Right lobe of liver (tissue), 6 donors: ENCODE measurements around the gene CDH23. TPM values are rescaled to one million over a fixed set of nuclear protein-coding genes. Genes with fewer than 3 reads are reported as not detected.

ENCODE experiments used
- ATAC-seq, 4 donors: fragments of 200-7000 bp; cut with Tn5 transposase; one replicate each; pipeline ENCODE4 v1.9.1; 2020; ENCODE audit warnings: mild to moderate bottlenecking in 4 of 4, moderate library complexity in 4 of 4
- DNase-seq, 3 donors: peaks; one replicate each; pipeline ENCODE4 v3.0.0-alpha.2; 2020
- H3K27ac ChIP-seq, 3 donors: fragments of 200-600 bp; one replicate each; pipeline ENCODE4 v1.8.0; 2022
- H3K27me3 ChIP-seq, 2 donors: fragments of 200-600 bp; one replicate each; pipeline ENCODE4 v1.8.0; 2022
- H3K36me3 ChIP-seq, 4 donors: fragments of 200-600 bp; sonication (generic) in 1 of 4; one replicate each; pipeline versions ENCODE4 v1.5.1 to v1.8.0; 2017 to 2022; ENCODE audit warnings: control low read depth in 1 of 4
- H3K4me1 ChIP-seq, 4 donors: fragments of 200-600 bp; sonication (generic) in 1 of 4; one replicate each; pipeline versions ENCODE4 v1.5.1 to v1.8.0; 2017 to 2022; ENCODE audit warnings: control low read depth in 1 of 4
- H3K4me3 ChIP-seq, 3 donors: fragments of 200-600 bp; one replicate each; pipeline ENCODE4 v1.8.0; 2022
- H3K9me3 ChIP-seq, 4 donors: fragments of 200-600 bp; sonication (generic) in 1 of 4; one replicate each; pipeline versions ENCODE4 v1.5.1 to v1.8.0; 2017 to 2022; ENCODE audit warnings: control low read depth in 1 of 4
- POLR2A ChIP-seq: fragments of 450-650 bp; IDR thresholded peaks from one replicate; pipeline ENCODE4 v1.6.1; 2017; ENCODE audit warnings: antibody characterized with exemption, mild to moderate bottlenecking
- WGBS: methylation state at CpG from one replicate; pipeline ENCODE4 v1.1.6; 2018; ENCODE audit warnings: low coverage, low lambda C conversion rate; ENCODE audit not compliant: insufficient coverage; ENCODE audit errors: missing lambda C conversion rate; 5-methylcytosine and 5-hydroxymethylcytosine counted together
- intact Hi-C, 2 donors: fragments of 100-400 bp; cut with DNase I; formaldehyde crosslinking; loops; one replicate each; pipeline versions ENCODE4 v1.11.2 to v1.14.1; 2022
- total RNA-seq, 6 experiments: library from RNA; depleted of rRNA in 2 of 6; stranded (reverse); fragments of >200 nt in 2 of 6; fragmentation: NEBNext Ultra II Directional in 3 of 6; extraction: Animal tissue kit (Norgen Biotek cat#: 25700) in 3 of 6; gene quantifications; one replicate each; pipeline versions ENCODE4 v1.1.0 to v1.2.4, GENCODE V29; 2016 to 2023
- TF ChIP-seq, protein P1 (sequence below), 4 donors: fragments of 200-600 bp in 3 of 4; fragments of 450-650 bp in 1 of 4; IDR thresholded peaks; one replicate each; pipeline versions ENCODE4 v1.5.1 to v1.8.0; 2016 to 2022; ENCODE audit warnings: antibody characterized with exemption in 4 of 4, mild to moderate bottlenecking in 2 of 4
- donor health status: DM: no; HTN: yes; CAD: no.
- donor health status: DM: no; HTN: no; CAD: no.
- donor health status: DM: no; HTN: no; CAD: no.
- donor health status: DM: no; HTN: yes; CAD: no.
- donor health status: DM: no; HTN: yes; CAD: no.

The CDH23 gene
- total RNA-seq, 6 experiments from 2014 or later: 3.3 to 19.7 (median 6.3) TPM

DNA sequence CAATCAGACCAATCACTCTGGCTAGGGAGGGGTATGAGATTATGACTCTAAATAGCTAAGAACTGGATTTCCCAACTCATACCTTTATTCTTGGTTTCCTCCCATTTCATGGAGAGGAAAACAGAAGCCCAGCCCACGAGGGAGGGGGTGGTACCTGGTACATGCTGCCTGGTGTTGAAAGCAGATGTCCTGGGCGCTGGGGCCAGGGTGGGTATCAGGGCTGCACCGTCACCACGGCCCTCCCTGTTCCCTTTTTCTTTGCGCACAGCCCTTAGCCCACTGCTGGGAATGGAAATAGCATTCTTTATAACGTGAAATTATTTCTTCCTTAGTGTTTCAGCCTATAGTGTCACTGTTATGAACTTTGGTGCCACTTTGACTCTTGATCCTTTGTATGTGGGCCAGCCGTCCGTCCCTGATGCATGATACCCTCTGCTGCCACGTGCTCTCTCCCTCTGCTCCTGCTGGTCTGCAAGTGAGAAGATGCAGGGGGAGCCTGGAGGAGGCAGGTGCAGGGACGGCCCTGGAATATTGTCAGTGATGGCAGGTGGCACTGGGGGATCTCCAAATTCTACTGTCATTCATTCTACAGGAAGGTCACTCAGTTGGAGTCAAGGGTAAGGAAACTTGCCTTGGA is 158.5 kb downstream of the CDH23 start:
- TF ChIP-seq, protein P1, sequence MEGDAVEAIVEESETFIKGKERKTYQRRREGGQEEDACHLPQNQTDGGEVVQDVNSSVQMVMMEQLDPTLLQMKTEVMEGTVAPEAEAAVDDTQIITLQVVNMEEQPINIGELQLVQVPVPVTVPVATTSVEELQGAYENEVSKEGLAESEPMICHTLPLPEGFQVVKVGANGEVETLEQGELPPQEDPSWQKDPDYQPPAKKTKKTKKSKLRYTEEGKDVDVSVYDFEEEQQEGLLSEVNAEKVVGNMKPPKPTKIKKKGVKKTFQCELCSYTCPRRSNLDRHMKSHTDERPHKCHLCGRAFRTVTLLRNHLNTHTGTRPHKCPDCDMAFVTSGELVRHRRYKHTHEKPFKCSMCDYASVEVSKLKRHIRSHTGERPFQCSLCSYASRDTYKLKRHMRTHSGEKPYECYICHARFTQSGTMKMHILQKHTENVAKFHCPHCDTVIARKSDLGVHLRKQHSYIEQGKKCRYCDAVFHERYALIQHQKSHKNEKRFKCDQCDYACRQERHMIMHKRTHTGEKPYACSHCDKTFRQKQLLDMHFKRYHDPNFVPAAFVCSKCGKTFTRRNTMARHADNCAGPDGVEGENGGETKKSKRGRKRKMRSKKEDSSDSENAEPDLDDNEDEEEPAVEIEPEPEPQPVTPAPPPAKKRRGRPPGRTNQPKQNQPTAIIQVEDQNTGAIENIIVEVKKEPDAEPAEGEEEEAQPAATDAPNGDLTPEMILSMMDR (IDR thresholded peaks at IDR 0.05): no peak
- TF ChIP-seq POLR2A: no peak
- WGBS: 57% methylated on average over 9 of the region's 10 CpGs
- intact Hi-C loops: no loop called here
- ATAC-seq (peak in 1 of 4 donors; percentile 38), DNase-seq (no peak)
- Histone ChIP-seq H3K36me3 (no peaks in the 10 kb centered on the region), H3K27me3 (no peaks in the 10 kb centered on the region), H3K4me3 (no peak overlapping the region), H3K27ac (no peak overlapping the region), H3K9me3 (no peaks in the 10 kb centered on the region), H3K4me1 (no peaks in the 10 kb centered on the region)

DNA sequence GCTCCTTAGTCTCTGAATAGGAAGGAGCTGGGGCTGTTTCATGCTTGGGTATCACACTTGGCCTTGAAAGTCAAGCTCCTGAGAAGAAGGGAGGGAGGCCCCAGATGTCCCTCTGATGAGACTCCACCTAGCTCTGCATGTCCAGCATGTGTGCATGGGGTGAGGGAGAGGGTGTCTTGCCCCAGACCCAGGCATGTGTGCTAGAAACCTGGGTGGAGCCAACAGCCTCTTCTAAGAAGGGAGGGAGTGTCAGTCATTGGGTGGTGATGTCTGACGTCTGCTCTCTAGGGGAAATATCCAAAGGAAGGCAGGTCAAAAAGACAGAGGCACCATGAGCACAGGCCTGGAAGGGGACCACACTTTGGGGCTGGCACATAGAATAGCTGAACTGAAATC is 159.0 kb downstream of the CDH23 start:
- Histone ChIP-seq H3K27ac (no peak overlapping the region), H3K4me3 (no peak overlapping the region), H3K36me3 (no peaks in the 10 kb centered on the region), H3K9me3 (no peaks in the 10 kb centered on the region), H3K4me1 (no peaks in the 10 kb centered on the region), H3K27me3 (no peaks in the 10 kb centered on the region)
- DNase-seq (no peak), ATAC-seq (no peak)
- no CpG with 5 or more reads among the region's 1 CpG for WGBS
- TF ChIP-seq, protein P1 (IDR thresholded peaks at IDR 0.05): no peak
- no peak for TF ChIP-seq POLR2A
- intact Hi-C loops: no loop called here

DNA sequence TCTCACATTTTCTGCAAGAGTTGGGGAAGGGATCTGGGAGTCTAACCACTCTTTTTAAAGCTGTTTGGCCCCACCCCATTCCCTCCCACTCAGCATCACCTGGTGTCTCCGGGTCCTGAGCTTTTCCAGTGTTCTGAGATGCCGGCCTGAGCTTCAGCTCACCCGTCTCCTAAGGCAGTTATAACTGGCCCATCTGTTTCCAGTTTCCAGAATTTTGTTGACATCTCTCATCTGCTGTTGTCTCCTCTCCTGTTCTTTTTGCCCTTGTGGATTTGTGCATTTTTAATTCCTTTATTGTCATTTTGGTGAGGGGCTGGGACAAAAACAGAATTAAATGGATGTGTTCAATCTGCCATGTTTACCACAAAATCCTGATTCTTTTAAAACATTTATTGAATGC is 162.3 kb downstream of the CDH23 start:
- intact Hi-C loops: no loop called here

DNA sequence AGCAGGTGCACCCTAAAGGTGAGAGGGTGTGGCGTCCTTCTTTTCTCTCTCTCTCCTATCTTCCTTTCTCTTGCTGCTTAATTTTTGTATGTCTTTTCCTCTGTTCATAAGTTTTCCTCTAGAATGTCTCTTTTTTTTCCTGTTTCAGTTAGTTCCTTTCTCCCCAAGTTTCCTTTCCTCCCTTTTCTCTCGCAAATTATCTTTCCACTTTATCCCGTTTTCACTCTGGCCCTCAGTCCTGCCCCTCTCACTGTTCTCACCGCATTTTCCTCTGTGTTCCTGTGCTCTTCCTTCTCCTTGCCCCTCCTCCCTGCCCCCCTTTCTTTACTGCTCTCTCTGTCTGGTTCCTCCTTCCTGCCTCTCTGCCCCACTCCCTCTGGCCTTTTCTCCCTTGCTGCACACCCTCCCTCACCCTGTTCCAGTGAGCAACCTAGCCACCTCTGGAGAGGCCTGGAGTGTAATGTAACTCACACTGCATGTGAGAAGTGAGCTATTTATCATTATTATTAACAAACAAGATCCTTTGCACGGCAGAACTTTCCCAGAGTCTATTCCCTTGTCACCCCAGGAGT is 164.4 kb downstream of the CDH23 start:
- no peak for DNase-seq
- Histone ChIP-seq H3K9me3 (no peaks in the 10 kb centered on the region), H3K27me3 (no peaks in the 10 kb centered on the region), H3K4me3 (no peak overlapping the region), H3K4me1 (no peaks in the 10 kb centered on the region), H3K36me3 (no peaks in the 10 kb centered on the region), H3K27ac (no peak overlapping the region)
- ATAC-seq: peak in 1 of 4 donors; percentile 17
- TF ChIP-seq, protein P1 (IDR thresholded peaks at IDR 0.05): no peak
- TF ChIP-seq POLR2A: no peak
- 44% methylated on average over 5 of the region's 5 CpGs for WGBS
- intact Hi-C loops: no loop called here

More for the DNA sequence above, 162.3 kb downstream of the CDH23 start:
- no peak overlapping the region for H3K27ac ChIP-seq
- H3K27me3 ChIP-seq: no peaks in the 10 kb centered on the region
- WGBS: 76% methylated on average over 3 of the region's 3 CpGs
- ATAC-seq (no peak), DNase-seq (no peak)
- H3K4me1 ChIP-seq: no peaks in the 10 kb centered on the region
- H3K4me3 ChIP-seq: no peak overlapping the region
- H3K9me3 ChIP-seq: no peaks in the 10 kb centered on the region
- H3K36me3 ChIP-seq: no peaks in the 10 kb centered on the region
- TF ChIP-seq, protein P1 (IDR thresholded peaks at IDR 0.05): no peak
- TF ChIP-seq POLR2A: no peak
